Liver (tissue), 9 donors: ENCODE measurements around the gene AOPEP. TPM values are rescaled to one million over a fixed set of nuclear protein-coding genes. Genes with fewer than 3 reads are reported as not detected.

ENCODE experiments used
- DNase-seq: peaks from one replicate; pipeline ENCODE4 v3.0.0-alpha.2; 2017; ENCODE audit warnings: low spot score
- H3K27ac ChIP-seq, 2 donors: one replicate each; pipeline ENCODE4 v1.7.0; 2013; ENCODE audit warnings: inconsistent platforms in 2 of 2, low read length in 2 of 2, control low read depth in 1 of 2, low read depth in 1 of 2, mild to moderate bottlenecking in 1 of 2
- H3K27me3 ChIP-seq, 4 donors: one replicate each; pipeline versions ENCODE4 v1.6.1 to v1.7.0; 2013; ENCODE audit warnings: low read length in 3 of 4, inconsistent platforms in 1 of 4, mild to moderate bottlenecking in 1 of 4, moderate library complexity in 1 of 4; ENCODE audit not compliant: control insufficient read depth in 4 of 4, insufficient read depth in 4 of 4
- H3K36me3 ChIP-seq, 4 donors: one replicate each; pipeline versions ENCODE4 v1.6.1 to v1.7.0; 2013; ENCODE audit warnings: low read length in 3 of 4, mild to moderate bottlenecking in 3 of 4, low read depth in 1 of 4, moderate library complexity in 1 of 4; ENCODE audit not compliant: control insufficient read depth in 4 of 4, insufficient read depth in 3 of 4
- H3K4me1 ChIP-seq, 4 donors: one replicate each; pipeline versions ENCODE4 v1.6.1 to v1.7.0; 2013; ENCODE audit warnings: low read length in 3 of 4, mild to moderate bottlenecking in 3 of 4, moderate library complexity in 1 of 4; ENCODE audit not compliant: control insufficient read depth in 4 of 4, insufficient read depth in 4 of 4
- H3K4me3 ChIP-seq, 3 donors: one replicate each; pipeline versions ENCODE4 v1.6.1 to v1.7.0; 2013; ENCODE audit warnings: low read length in 3 of 3, control low read depth in 1 of 3, low read depth in 1 of 3, mild to moderate bottlenecking in 1 of 3
- H3K9ac ChIP-seq, 2 donors: one replicate each; pipeline ENCODE4 v1.7.0; 2013; ENCODE audit warnings: low read length in 2 of 2, mild to moderate bottlenecking in 2 of 2, moderate library complexity in 2 of 2, control low read depth in 1 of 2, low read depth in 1 of 2
- H3K9me3 ChIP-seq, 4 donors: one replicate each; pipeline versions ENCODE4 v1.6.1 to v1.7.0; 2013; ENCODE audit warnings: low read length in 3 of 4; ENCODE audit not compliant: control insufficient read depth in 4 of 4
- EGR1 ChIP-seq, 2 donors: IDR thresholded peaks; 2 replicates each; pipeline ENCODE4 v1.6.1; 2016 to 2018; ENCODE audit warnings: antibody characterized with exemption in 2 of 2, low read depth in 2 of 2
- FOXA1 ChIP-seq: IDR thresholded peaks from 2 replicates; pipeline ENCODE4 v1.6.1; 2016; ENCODE audit warnings: antibody characterized with exemption
- FOXA2 ChIP-seq: IDR thresholded peaks from 2 replicates; pipeline ENCODE4 v1.6.1; 2016; ENCODE audit warnings: antibody characterized with exemption
- GABPA ChIP-seq, 2 donors: IDR thresholded peaks in 1 of 2; conservative IDR thresholded peaks in 1 of 2; 2 replicates each; pipeline ENCODE4 v1.6.1; 2016; ENCODE audit warnings: antibody characterized with exemption in 2 of 2, mild to moderate bottlenecking in 1 of 2, moderate library complexity in 1 of 2
- HNF4A ChIP-seq, 2 donors: conservative IDR thresholded peaks; 2 replicates each; pipeline ENCODE4 v1.6.1; 2016; ENCODE audit warnings: antibody characterized with exemption in 2 of 2, mild to moderate bottlenecking in 2 of 2
- HNF4G ChIP-seq: IDR thresholded peaks from 2 replicates; pipeline ENCODE4 v1.6.1; 2016; ENCODE audit warnings: antibody characterized with exemption
- JUND ChIP-seq, 2 donors: IDR thresholded peaks; 2 replicates each; pipeline ENCODE4 v1.6.1; 2016; ENCODE audit warnings: antibody characterized with exemption in 2 of 2
- NR2F2 ChIP-seq: IDR thresholded peaks from 2 replicates; pipeline ENCODE4 v1.6.1; 2016; ENCODE audit warnings: antibody characterized with exemption
- RAD21 ChIP-seq, 2 donors: IDR thresholded peaks; 2 replicates each; pipeline ENCODE4 v1.6.1; 2016; ENCODE audit warnings: antibody characterized with exemption in 2 of 2, mild to moderate bottlenecking in 2 of 2
- RXRA ChIP-seq, 2 donors: IDR thresholded peaks; 2 replicates each; pipeline ENCODE4 v1.6.1; 2017 to 2018; ENCODE audit warnings: antibody characterized with exemption in 2 of 2, mild to moderate bottlenecking in 1 of 2
- SP1 ChIP-seq: IDR thresholded peaks from 2 replicates; pipeline ENCODE4 v1.6.1; 2018; ENCODE audit warnings: antibody characterized with exemption, mild to moderate bottlenecking
- TAF1 ChIP-seq: conservative IDR thresholded peaks from 2 replicates; pipeline ENCODE4 v1.6.1; 2016; ENCODE audit warnings: antibody characterized with exemption, mild to moderate bottlenecking
- YY1 ChIP-seq: IDR thresholded peaks from 2 replicates; pipeline ENCODE4 v1.6.1; 2016; ENCODE audit warnings: antibody characterized with exemption, mild to moderate bottlenecking
- WGBS: extraction: QIAGEN DNeasy Blood & Tissue Kit; methylation state at CpG from one replicate; pipeline ENCODE4 v1.1.7; 2013; 5-methylcytosine and 5-hydroxymethylcytosine counted together
- polyA plus RNA-seq, 2 donors: library from polyadenylated mRNA; stranded (reverse) in 1 of 2; unstranded in 1 of 2; fragments of 200-250 nt in 1 of 2; fragments of >200 nt in 1 of 2; fragmentation: Nextera tagmentation in 1 of 2; extraction: Ambion mirVana in 1 of 2; gene quantifications; one replicate each; pipeline versions ENCODE4 v1.2.1 to v1.2.3, GENCODE V29; 2013 to 2015
- total RNA-seq, 2 donors: library from RNA; depleted of rRNA; stranded (reverse); fragments of >200 nt; gene quantifications; one replicate each; pipeline ENCODE4 v1.2.3, GENCODE V29; 2014
- TF ChIP-seq, protein P1 (sequence below): fragments of 150-350 bp; IDR thresholded peaks from 2 replicates; pipeline ENCODE4 v1.5.1; 2017; ENCODE audit warnings: improper control_type of control experiment, low read depth, low read length; ENCODE audit not compliant: missing input control
- TF ChIP-seq, protein P2 (sequence below): IDR thresholded peaks from 2 replicates; pipeline ENCODE4 v1.6.1; 2016; ENCODE audit warnings: antibody characterized with exemption
- TF ChIP-seq, protein P3 (sequence below): IDR thresholded peaks from 2 replicates; pipeline ENCODE4 v1.6.1; 2016; ENCODE audit warnings: antibody characterized with exemption
- TF ChIP-seq, protein P4 (sequence below): IDR thresholded peaks from 2 replicates; pipeline ENCODE4 v1.6.1; 2016; ENCODE audit warnings: antibody characterized with exemption, mild to moderate bottlenecking
- TF ChIP-seq, protein P5 (sequence below): IDR thresholded peaks from 2 replicates; pipeline ENCODE4 v1.6.1; 2016; ENCODE audit warnings: antibody characterized with exemption
- donor health status: healthy.
- donor health status: healthy.
- donor health status: healthy.
- donor health status: healthy.
- donor health status: healthy.

Gene AOPEP
- total and polyA plus RNA-seq, 4 donors: 22.2 to 77.1 (median 34.8) TPM

DNA sequence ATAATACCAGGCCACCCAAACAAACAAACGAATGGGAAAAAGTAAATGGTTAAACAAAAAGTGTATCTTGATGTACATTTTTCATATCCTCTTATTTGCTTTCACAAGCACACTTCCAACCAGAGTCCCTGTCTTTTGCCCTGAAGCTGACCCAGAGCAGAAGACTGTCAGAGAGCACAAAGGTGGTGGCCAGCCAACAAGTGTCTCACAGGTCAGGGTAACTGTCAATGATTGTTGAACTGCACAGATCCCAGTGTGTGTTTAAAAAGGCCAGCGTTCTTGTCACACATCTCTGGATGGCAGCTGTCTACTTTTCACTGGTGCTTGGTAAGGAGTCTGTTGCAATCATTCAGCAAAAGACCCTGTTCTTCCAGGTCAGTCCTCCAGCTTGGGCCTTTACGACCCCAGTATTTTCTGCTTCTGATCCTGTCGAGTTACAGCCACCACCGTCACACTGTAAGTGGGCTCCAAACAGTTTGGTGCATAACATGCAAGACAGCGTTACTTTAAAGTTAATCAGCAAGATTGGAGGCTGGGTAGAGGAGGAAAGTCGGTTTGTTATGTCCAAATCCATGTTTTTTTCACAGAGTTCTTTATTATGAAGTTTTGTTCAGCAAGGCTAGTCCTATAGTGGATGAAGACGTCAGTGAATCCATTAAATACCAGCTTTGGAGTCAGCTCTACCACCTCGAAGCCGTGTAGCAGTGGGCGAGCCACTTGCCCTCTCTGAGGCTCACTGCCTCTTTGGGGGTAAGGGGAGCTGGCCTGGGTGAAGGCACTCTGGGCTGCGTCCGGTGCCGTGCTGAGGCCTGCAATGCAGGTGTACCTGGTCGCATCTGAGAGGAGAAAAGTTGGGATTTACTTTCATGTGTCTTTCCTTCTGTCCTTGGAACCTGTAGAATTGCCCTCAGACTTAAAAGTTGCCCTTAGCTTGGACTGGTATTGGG is 265.7 kb downstream of the AOPEP start:
- TF ChIP-seq RXRA (IDR thresholded peaks at IDR 0.05): peak; percentile 95 to 97
- TF ChIP-seq EGR1 (IDR thresholded peaks at IDR 0.05; ENCODE audit: low read depth in 2 of 2): peak in 1 of 2 donors; percentile 21
- peak; percentile 87 to 88 for TF ChIP-seq HNF4A (conservative IDR thresholded peaks at IDR 0.05)
- TF ChIP-seq, protein P1, sequence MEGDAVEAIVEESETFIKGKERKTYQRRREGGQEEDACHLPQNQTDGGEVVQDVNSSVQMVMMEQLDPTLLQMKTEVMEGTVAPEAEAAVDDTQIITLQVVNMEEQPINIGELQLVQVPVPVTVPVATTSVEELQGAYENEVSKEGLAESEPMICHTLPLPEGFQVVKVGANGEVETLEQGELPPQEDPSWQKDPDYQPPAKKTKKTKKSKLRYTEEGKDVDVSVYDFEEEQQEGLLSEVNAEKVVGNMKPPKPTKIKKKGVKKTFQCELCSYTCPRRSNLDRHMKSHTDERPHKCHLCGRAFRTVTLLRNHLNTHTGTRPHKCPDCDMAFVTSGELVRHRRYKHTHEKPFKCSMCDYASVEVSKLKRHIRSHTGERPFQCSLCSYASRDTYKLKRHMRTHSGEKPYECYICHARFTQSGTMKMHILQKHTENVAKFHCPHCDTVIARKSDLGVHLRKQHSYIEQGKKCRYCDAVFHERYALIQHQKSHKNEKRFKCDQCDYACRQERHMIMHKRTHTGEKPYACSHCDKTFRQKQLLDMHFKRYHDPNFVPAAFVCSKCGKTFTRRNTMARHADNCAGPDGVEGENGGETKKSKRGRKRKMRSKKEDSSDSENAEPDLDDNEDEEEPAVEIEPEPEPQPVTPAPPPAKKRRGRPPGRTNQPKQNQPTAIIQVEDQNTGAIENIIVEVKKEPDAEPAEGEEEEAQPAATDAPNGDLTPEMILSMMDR: no peak
- TF ChIP-seq FOXA2: peak; percentile 40
- TF ChIP-seq HNF4G: peak; percentile 61
- TF ChIP-seq, protein P2, sequence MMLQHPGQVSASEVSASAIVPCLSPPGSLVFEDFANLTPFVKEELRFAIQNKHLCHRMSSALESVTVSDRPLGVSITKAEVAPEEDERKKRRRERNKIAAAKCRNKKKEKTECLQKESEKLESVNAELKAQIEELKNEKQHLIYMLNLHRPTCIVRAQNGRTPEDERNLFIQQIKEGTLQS: peak; percentile 39
- TF ChIP-seq, protein P3, sequence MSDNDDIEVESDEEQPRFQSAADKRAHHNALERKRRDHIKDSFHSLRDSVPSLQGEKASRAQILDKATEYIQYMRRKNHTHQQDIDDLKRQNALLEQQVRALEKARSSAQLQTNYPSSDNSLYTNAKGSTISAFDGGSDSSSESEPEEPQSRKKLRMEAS: peak; percentile 36
- TF ChIP-seq, protein P4, sequence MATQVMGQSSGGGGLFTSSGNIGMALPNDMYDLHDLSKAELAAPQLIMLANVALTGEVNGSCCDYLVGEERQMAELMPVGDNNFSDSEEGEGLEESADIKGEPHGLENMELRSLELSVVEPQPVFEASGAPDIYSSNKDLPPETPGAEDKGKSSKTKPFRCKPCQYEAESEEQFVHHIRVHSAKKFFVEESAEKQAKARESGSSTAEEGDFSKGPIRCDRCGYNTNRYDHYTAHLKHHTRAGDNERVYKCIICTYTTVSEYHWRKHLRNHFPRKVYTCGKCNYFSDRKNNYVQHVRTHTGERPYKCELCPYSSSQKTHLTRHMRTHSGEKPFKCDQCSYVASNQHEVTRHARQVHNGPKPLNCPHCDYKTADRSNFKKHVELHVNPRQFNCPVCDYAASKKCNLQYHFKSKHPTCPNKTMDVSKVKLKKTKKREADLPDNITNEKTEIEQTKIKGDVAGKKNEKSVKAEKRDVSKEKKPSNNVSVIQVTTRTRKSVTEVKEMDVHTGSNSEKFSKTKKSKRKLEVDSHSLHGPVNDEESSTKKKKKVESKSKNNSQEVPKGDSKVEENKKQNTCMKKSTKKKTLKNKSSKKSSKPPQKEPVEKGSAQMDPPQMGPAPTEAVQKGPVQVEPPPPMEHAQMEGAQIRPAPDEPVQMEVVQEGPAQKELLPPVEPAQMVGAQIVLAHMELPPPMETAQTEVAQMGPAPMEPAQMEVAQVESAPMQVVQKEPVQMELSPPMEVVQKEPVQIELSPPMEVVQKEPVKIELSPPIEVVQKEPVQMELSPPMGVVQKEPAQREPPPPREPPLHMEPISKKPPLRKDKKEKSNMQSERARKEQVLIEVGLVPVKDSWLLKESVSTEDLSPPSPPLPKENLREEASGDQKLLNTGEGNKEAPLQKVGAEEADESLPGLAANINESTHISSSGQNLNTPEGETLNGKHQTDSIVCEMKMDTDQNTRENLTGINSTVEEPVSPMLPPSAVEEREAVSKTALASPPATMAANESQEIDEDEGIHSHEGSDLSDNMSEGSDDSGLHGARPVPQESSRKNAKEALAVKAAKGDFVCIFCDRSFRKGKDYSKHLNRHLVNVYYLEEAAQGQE: peak; percentile 90
- peak; percentile 94 for TF ChIP-seq SP1
- TF ChIP-seq TAF1: peak; percentile 97
- TF ChIP-seq JUND (IDR thresholded peaks at IDR 0.05): peak; percentile 65 to 67
- TF ChIP-seq YY1: peak; percentile 62
- TF ChIP-seq, protein P5, sequence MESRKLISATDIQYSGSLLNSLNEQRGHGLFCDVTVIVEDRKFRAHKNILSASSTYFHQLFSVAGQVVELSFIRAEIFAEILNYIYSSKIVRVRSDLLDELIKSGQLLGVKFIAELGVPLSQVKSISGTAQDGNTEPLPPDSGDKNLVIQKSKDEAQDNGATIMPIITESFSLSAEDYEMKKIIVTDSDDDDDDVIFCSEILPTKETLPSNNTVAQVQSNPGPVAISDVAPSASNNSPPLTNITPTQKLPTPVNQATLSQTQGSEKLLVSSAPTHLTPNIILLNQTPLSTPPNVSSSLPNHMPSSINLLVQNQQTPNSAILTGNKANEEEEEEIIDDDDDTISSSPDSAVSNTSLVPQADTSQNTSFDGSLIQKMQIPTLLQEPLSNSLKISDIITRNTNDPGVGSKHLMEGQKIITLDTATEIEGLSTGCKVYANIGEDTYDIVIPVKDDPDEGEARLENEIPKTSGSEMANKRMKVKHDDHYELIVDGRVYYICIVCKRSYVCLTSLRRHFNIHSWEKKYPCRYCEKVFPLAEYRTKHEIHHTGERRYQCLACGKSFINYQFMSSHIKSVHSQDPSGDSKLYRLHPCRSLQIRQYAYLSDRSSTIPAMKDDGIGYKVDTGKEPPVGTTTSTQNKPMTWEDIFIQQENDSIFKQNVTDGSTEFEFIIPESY: peak; percentile 56
- no peak for TF ChIP-seq GABPA (IDR thresholded peaks at IDR 0.05 in 1 of 2, conservative IDR thresholded peaks at IDR 0.05 in 1 of 2)
- peak; percentile 73 for TF ChIP-seq NR2F2
- peak; percentile 5 for TF ChIP-seq FOXA1
- TF ChIP-seq RAD21 (IDR thresholded peaks at IDR 0.05): peak; percentile 52 to 71
- H3K27me3 ChIP-seq: no peaks in the 10 kb centered on the region
- 38% methylated on average over 15 of the region's 15 CpGs for WGBS
- peaks cover 8 to 39% (median 27%) of the 10 kb centered on the region in 4 donors for H3K4me1 ChIP-seq
- peak overlapping the region; percentile 96 for H3K27ac ChIP-seq
- peak; percentile 51 for DNase-seq
- peak overlapping the region; percentile 83 to 98 for H3K9ac ChIP-seq
- peak overlapping the region; percentile 60 to 85 (median 77) for H3K4me3 ChIP-seq
- no peaks in the 10 kb centered on the region for H3K9me3 ChIP-seq
- H3K36me3 ChIP-seq: no peaks in the 10 kb centered on the region
